Endothelial cell of umbilical vein (primary cell): Measurements from ENCODE around the gene ARF6. TPM values are rescaled to one million over a fixed set of nuclear protein-coding genes. Genes with fewer than 3 reads are reported as not detected.
A peak's percentile ranks its signal among the peaks of the same experiment; 100 is the strongest.

Source experiments
- BruUV-seq: library from RNA; stranded (reverse); fragments of 400-500 nt; replicated peaks from 2 replicates; lab custom pipeline; 2021; lab: Mats Ljungman, UMichigan
- CTCF ChIA-PET: fragments of 300-600, 350-600 bp; sonication (Branson Sonifier 250); formaldehyde crosslinking; loops from one replicate; lab custom pipeline; 2021; ENCODE audit warnings: antibody characterized with exemption, inconsistent platforms; lab: Charles Lee
- POLR2A ChIA-PET: fragments of 300-600, 350-600 bp; sonication (Branson Sonifier 250); formaldehyde crosslinking; loops from one replicate; lab custom pipeline; 2021; ENCODE audit warnings: antibody characterized with exemption, inconsistent platforms; lab: Charles Lee
- DNase-seq: peaks from one replicate; pipeline ENCODE4 v3.0.0-alpha.2; 2011; ENCODE audit warnings: low read depth, low spot score
- FAIRE-seq: peaks from 2 replicates; lab custom pipeline; 2011; peaks lifted over from hg19 to GRCh38; lab: Jason Lieb, UNC
- H2AFZ ChIP-seq: 2 replicates; pipeline ENCODE4 v1.6.0; 2012; ENCODE audit warnings: low read depth, low read length, control low read depth, inconsistent platforms
- H3K27ac ChIP-seq: 2 replicates; pipeline ENCODE4 v1.5.1; 2011; ENCODE audit warnings: low read depth, mild to moderate bottlenecking, control low read depth, low read length, moderate library complexity; ENCODE audit not compliant: insufficient read depth
- H3K27me3 ChIP-seq, 2 experiments: 2 replicates each; pipeline versions ENCODE4 v1.6.0 to v1.6.1; 2011; ENCODE audit warnings: low read length in 2 of 2, mixed read lengths in 1 of 2; ENCODE audit not compliant: control insufficient read depth in 2 of 2, insufficient read depth in 2 of 2
- H3K36me3 ChIP-seq, 2 experiments: 2 replicates in 1 of 2; 3 replicates in 1 of 2; pipeline ENCODE4 v1.5.1; 2011; ENCODE audit warnings: low read length in 2 of 2, mild to moderate bottlenecking in 1 of 2, moderate library complexity in 1 of 2; ENCODE audit not compliant: control insufficient read depth in 2 of 2, insufficient read depth in 2 of 2; ENCODE audit errors: extremely low read depth in 1 of 2
- H3K4me1 ChIP-seq: 3 replicates; pipeline ENCODE4 v1.5.1; 2011; ENCODE audit warnings: mild to moderate bottlenecking, low read length; ENCODE audit not compliant: control insufficient read depth, insufficient read depth; ENCODE audit errors: extremely low read depth
- H3K4me2 ChIP-seq: 2 replicates; pipeline ENCODE4 v1.6.1; 2011; ENCODE audit warnings: low read length, control low read depth, mixed read lengths; ENCODE audit not compliant: insufficient read depth
- H3K4me3 ChIP-seq, 3 experiments: fragments of 200-600 bp in 1 of 3; sonication (generic), shearing (Covaris generic) in 1 of 3; replicated peaks in 1 of 3; 2 replicates each; pipeline ENCODE4 v1.5.1; 2011 to 2016; ENCODE audit warnings: control low read depth in 3 of 3, low read length in 3 of 3, mild to moderate bottlenecking in 2 of 3, inconsistent platforms in 1 of 3, low read depth in 1 of 3, moderate library complexity in 1 of 3; ENCODE audit not compliant: insufficient read depth in 1 of 3
- H3K79me2 ChIP-seq: 2 replicates; pipeline ENCODE4 v1.6.0; 2012; ENCODE audit warnings: low read length, inconsistent platforms; ENCODE audit not compliant: control insufficient read depth, insufficient read depth
- H3K9ac ChIP-seq: replicated peaks from 2 replicates; pipeline ENCODE3; 2011; ENCODE audit warnings: low read length, control low read depth; ENCODE audit not compliant: insufficient read depth; ENCODE audit errors: extremely low read depth
- H3K9me1 ChIP-seq: replicated peaks from 3 replicates; pipeline ENCODE4 v1.6.0; 2011; ENCODE audit warnings: mild to moderate bottlenecking, low read length; ENCODE audit not compliant: control insufficient read depth, insufficient read depth; ENCODE audit errors: extremely low read depth
- H3K9me3 ChIP-seq: replicated peaks from 2 replicates; pipeline ENCODE4 v1.5.1; 2012; ENCODE audit warnings: low read length, inconsistent platforms; ENCODE audit not compliant: control insufficient read depth, insufficient read depth
- H4K20me1 ChIP-seq: replicated peaks from 2 replicates; pipeline ENCODE3; 2011; ENCODE audit warnings: mild to moderate bottlenecking, low read length; ENCODE audit not compliant: control insufficient read depth, insufficient read depth; ENCODE audit errors: extremely low read depth
- CTCF ChIP-seq, 2 donors: IDR thresholded peaks; 1 replicate in 1 of 2; 2 replicates in 1 of 2; pipeline ENCODE4 v1.5.1; 2011; ENCODE audit warnings: low read length in 2 of 2, mild to moderate bottlenecking in 2 of 2, moderate library complexity in 2 of 2, control low read depth in 1 of 2, inconsistent platforms in 1 of 2, low read depth in 1 of 2; ENCODE audit not compliant: insufficient read depth in 1 of 2; ENCODE audit errors: extremely low read depth in 1 of 2
- MYC ChIP-seq: IDR thresholded peaks from one replicate; pipeline ENCODE4 v1.6.1; 2011; ENCODE audit warnings: mild to moderate bottlenecking, low read depth, low read length
- dilution Hi-C: fragments of 300-500 bp; cut with MboI; formaldehyde crosslinking; loops from one replicate; pipeline ENCODE4 v1.15.0; 2019; ENCODE audit warnings: low sequenced_read_pairs; ENCODE audit not compliant: extremely low pct_ligation_motif_present
- intact Hi-C: fragments of 100-400 bp; cut with micrococcal nuclease; formaldehyde crosslinking; loops from one replicate; pipeline ENCODE4 v1.10.0; 2022
- polyA plus RNA-seq, 4 experiments: library from polyadenylated mRNA; depleted of rRNA in 3 of 4; stranded (reverse) in 3 of 4; unstranded in 1 of 4; fragments of >200 nt; gene quantifications; 2 replicates each; pipeline versions ENCODE4 v1.2.1 to v1.2.3, GENCODE V29; 2011 to 2012; ENCODE audit warnings: missing spikeins in 1 of 4
- total RNA-seq: library from RNA; stranded (reverse); gene quantifications from 2 replicates; pipeline ENCODE4 v1.2.3, GENCODE V29; 2021

The ARF6 gene
- total and polyA plus RNA-seq, 2 donors (not counting 3 experiments of a cell fraction or from before 2014, with no cell fraction given), result 21.7 to 73.6 TPM

DNA sequence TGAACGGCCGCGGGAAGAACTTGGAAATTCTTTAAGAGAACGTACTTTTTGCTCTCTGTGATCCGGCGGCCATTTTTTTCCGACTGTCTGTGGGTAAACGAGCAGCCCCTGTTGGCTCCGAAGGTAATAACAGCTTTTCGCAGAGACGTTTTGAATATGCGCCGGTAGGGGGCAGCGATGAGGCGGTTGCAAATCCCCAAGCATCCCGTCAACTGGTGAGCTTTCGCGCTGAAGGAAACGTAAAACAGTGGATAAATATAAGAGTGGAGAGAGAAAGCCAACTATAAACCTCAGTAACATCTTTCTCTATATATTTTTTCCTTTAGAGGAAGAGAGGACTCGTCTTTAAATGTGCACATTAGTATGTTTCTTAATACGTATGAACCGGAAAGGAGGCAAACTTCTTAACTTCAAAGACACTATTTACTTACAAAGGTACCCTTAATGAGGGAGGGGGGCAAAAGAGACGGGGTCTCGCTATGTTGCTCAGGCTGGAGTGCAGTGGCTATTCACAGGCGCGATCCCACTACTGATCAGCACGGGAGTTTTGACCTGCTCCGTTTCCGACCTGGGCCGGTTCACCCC lies 30.7 kb upstream of the ARF6 start:
- Histone ChIP-seq H3K79me2 (no peaks in the 10 kb centered on the region), H3K4me3 (peak overlapping the region; percentile 59 to 91 (median 73)), H3K4me1 (peaks cover 15% of the 10 kb centered on the region), H3K27me3 (no peaks in the 10 kb centered on the region), H3K9ac (peak overlapping the region; percentile 94), H3K9me1 (no peaks in the 10 kb centered on the region), H3K36me3 (no peaks in the 10 kb centered on the region), H3K27ac (peak overlapping the region; percentile 77), H2AFZ (peak overlapping the region; percentile 98), H3K9me3 (no peaks in the 10 kb centered on the region), H4K20me1 (no peaks in the 10 kb centered on the region), H3K4me2 (peak overlapping the region; percentile 96)
- FAIRE-seq (peak; percentile 82), DNase-seq (peak; percentile 93)
- ChIA-PET POLR2A (interaction anchor here (0.6 to 2.3 kb wide), 5 partner anchors 8 to 250 kb away, joined by 3 to 9 read pairs (median 5); partner anchors contain the start of genes KLHDC2 and NEMF), CTCF (interaction anchor here (0.6 to 11.0 kb wide), 44 partner anchors 9 to 744 kb away, joined by 3 to 242 read pairs (median 5); partner anchors contain the start of genes ARF6, ATL1, DNAAF2 and KLHDC2)
- dilution Hi-C loops (loop anchor here (10.0 kb wide), 1 partner anchor 243 kb away; no protein-coding TSS in a partner anchor), intact Hi-C loops (loop anchor here (1.0 to 2.0 kb wide), 3 partner anchors 9 to 671 kb away; partner anchors contain the start of genes MAP4K5 and SOS2)
- no TSS peak for BruUV-seq
- TF ChIP-seq CTCF (IDR thresholded peaks at IDR 0.05; ENCODE audit: extremely low read depth in 1 of 2, insufficient read depth in 1 of 2, low read depth in 1 of 2, low read length in 2 of 2), result peak; percentile 100
- TF ChIP-seq MYC, result no peak
